HL-60 (cell line): ENCODE measurements around the gene NFATC1.
A peak's percentile ranks its signal among the peaks of the same experiment; 100 is the strongest.

Experiments used
- DNase-seq, 2 experiments: peaks; one replicate each; pipeline ENCODE4 v3.0.0-alpha.2; 2010 to 2020; ENCODE audit warnings: low read depth in 1 of 2, low spot score in 1 of 2
- H3K27ac ChIP-seq: fragments of 250-450 bp; sonication (Bioruptor Pico); replicated peaks from 2 replicates; pipeline ENCODE4 v1.5.1; 2020; ENCODE audit warnings: mild to moderate bottlenecking, moderate library complexity
- H3K27me3 ChIP-seq: fragments of 250-450 bp; sonication (Bioruptor Pico); 2 replicates; pipeline ENCODE4 v1.5.1; 2021; ENCODE audit warnings: mild to moderate bottlenecking, moderate library complexity; ENCODE audit not compliant: insufficient read depth, poor library complexity, severe bottlenecking
- H3K4me3 ChIP-seq: replicated peaks from 2 replicates; pipeline ENCODE4 v1.5.1; 2011; ENCODE audit warnings: mild to moderate bottlenecking, control low read depth, low read length; ENCODE audit not compliant: insufficient read depth
- GABPA ChIP-seq: IDR thresholded peaks from 2 replicates; pipeline ENCODE4 v1.6.1; 2012; ENCODE audit warnings: low read depth
- POLR2AphosphoS5 ChIP-seq: IDR thresholded peaks from 2 replicates; pipeline ENCODE4 v1.6.1; 2012; ENCODE audit warnings: low read depth
- SPI1 ChIP-seq: IDR thresholded peaks from 2 replicates; pipeline ENCODE4 v1.6.1; 2012; ENCODE audit warnings: low read depth, mild to moderate bottlenecking, borderline replicate concordance
- TF ChIP-seq, protein P1 (sequence below): IDR thresholded peaks from one replicate; pipeline ENCODE4 v1.5.1; 2011; ENCODE audit warnings: low read length, control low read depth, inconsistent platforms; ENCODE audit not compliant: insufficient read depth
- TF ChIP-seq, protein P2 (sequence below): IDR thresholded peaks from 2 replicates; pipeline ENCODE4 v1.6.1; 2012; ENCODE audit warnings: low read depth; ENCODE audit not compliant: insufficient replicate concordance

NFATC1 gene

DNA sequence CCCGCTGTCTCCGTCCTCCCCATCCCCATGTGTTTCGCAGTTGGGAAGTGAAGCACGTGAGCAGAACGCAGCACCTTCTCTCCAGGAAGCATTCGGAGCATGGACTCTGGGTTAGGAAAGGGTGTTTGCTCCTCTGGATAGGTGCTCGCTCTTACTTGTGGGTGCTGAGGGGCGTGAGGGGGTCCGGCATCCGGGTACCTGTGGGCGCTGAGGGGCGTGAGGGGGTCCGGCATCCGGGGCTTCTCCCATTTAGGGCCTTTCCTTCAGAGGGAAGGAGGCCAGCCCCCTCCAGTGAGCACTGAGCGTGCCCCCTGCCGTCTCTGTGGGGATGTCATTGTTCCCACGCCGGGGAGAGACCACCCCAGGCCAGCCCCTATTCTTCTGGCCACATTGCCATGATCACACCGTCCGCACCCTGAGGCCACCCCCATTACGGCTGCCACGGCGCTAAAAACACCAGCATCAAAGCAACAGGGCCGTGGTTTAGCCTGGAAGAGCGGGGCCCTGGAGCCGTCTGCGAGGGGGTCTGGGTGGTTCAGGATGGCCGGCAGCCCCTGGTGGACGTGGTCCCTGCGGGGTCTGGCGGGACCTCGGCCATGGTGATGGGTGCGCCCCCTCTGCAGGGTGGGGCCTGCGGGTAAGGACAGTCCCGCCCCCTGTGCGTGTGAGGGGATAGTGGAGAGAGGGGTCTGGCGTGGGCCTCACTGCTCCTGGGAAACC, 41.0 kb downstream of the NFATC1 start:
- Histone ChIP-seq H3K27ac (no peak overlapping the region), H3K4me3 (no peak overlapping the region), H3K27me3 (no peaks in the 10 kb centered on the region)
- DNase-seq: no peak
- TF ChIP-seq, protein P1, sequence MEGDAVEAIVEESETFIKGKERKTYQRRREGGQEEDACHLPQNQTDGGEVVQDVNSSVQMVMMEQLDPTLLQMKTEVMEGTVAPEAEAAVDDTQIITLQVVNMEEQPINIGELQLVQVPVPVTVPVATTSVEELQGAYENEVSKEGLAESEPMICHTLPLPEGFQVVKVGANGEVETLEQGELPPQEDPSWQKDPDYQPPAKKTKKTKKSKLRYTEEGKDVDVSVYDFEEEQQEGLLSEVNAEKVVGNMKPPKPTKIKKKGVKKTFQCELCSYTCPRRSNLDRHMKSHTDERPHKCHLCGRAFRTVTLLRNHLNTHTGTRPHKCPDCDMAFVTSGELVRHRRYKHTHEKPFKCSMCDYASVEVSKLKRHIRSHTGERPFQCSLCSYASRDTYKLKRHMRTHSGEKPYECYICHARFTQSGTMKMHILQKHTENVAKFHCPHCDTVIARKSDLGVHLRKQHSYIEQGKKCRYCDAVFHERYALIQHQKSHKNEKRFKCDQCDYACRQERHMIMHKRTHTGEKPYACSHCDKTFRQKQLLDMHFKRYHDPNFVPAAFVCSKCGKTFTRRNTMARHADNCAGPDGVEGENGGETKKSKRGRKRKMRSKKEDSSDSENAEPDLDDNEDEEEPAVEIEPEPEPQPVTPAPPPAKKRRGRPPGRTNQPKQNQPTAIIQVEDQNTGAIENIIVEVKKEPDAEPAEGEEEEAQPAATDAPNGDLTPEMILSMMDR: no peak

DNA sequence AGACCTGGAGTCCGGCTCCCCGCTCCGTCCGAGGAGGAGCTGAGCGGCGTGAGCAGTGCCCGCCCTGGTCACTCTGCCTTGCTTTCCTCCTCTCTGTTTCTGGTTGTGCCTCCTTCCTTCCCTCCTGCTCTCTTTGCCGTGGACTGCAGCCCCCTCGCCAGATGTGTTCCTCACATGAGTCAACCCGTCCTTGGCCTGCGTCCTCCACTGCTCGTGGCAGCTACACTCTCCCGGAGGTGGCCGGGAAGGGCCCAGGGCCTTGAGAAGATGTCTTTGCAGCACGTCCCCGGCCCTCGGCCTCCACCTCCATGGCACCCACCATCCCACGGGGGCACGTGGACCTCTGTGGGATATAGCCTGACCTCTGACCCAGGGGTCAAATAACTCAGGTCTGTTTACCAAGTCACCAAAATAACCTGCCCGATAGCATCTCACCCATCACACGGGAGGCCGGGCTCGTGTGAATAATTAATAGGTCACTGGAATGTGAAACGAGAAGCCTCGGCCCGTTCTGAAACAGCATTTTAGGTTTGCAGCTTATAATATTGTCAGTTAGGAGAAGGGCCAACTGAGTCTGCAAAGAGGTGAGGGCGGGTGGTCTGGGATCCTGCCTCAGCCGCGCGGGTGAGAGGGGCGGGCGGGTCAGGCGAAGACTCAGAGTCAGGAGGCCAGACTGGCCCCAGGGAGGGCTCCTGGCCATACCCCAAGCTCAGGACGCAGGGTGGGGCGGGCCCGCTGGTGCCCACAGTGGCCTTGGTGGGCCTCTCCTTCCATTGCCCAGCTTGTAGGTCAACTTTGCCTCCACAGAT, 42.6 kb downstream of the NFATC1 start:
- TF ChIP-seq, protein P2, sequence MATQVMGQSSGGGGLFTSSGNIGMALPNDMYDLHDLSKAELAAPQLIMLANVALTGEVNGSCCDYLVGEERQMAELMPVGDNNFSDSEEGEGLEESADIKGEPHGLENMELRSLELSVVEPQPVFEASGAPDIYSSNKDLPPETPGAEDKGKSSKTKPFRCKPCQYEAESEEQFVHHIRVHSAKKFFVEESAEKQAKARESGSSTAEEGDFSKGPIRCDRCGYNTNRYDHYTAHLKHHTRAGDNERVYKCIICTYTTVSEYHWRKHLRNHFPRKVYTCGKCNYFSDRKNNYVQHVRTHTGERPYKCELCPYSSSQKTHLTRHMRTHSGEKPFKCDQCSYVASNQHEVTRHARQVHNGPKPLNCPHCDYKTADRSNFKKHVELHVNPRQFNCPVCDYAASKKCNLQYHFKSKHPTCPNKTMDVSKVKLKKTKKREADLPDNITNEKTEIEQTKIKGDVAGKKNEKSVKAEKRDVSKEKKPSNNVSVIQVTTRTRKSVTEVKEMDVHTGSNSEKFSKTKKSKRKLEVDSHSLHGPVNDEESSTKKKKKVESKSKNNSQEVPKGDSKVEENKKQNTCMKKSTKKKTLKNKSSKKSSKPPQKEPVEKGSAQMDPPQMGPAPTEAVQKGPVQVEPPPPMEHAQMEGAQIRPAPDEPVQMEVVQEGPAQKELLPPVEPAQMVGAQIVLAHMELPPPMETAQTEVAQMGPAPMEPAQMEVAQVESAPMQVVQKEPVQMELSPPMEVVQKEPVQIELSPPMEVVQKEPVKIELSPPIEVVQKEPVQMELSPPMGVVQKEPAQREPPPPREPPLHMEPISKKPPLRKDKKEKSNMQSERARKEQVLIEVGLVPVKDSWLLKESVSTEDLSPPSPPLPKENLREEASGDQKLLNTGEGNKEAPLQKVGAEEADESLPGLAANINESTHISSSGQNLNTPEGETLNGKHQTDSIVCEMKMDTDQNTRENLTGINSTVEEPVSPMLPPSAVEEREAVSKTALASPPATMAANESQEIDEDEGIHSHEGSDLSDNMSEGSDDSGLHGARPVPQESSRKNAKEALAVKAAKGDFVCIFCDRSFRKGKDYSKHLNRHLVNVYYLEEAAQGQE: no peak
- TF ChIP-seq, protein P1: no peak
- TF ChIP-seq SPI1 (no peak), POLR2AphosphoS5 (no peak), GABPA (no peak)
- Histone ChIP-seq H3K27me3 (no peaks in the 10 kb centered on the region), H3K4me3 (no peak overlapping the region), H3K27ac (no peak overlapping the region)
- DNase-seq: no peak

DNA sequence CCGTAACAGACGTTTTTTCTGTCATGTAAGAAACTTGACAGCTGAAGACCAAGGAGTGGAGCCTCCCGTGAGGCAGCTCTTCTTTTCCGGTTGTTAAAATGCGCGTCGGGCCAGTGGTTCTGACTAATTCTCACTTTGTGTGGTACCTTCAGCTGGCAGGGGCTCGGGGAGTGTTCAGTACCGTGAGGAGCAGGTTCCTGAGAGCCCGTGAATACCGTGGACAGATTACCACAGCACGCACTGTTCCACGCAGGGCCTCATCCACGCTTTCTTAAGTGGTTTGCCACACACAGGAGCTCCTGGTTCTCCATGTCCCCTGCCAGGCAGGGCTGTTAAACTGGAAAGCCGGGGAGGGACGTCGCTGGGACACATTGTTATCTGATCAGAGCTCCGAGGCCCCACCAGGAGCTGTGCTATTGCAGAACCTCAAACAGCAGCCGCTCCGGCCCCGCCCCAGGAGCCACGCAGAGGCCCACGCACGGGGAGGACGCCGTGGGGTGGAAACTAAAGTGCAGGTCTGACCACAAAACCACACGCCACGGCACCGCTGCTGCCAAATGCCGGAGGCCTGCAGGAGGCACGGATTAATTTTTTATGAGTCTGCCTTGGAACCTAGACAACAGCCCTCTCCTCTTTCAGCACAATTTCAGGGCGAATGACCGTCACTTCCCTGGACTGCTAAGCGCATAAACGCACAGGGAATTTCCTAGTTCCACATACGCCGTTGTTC, 43.3 kb downstream of the NFATC1 start:
- Histone ChIP-seq H3K27ac (no peak overlapping the region), H3K4me3 (no peak overlapping the region), H3K27me3 (no peaks in the 10 kb centered on the region)
- DNase-seq: peak in 1 of 2 experiments; percentile 18
- TF ChIP-seq GABPA (no peak), POLR2AphosphoS5 (no peak), SPI1 (no peak)
- TF ChIP-seq, protein P1: no peak
- TF ChIP-seq, protein P2: no peak
